H9 (cell line): Measurements from ENCODE around the gene ADARB2. TPM values are rescaled to one million over a fixed set of nuclear protein-coding genes. Genes with fewer than 3 reads are reported as not detected.

Experiments
- DNase-seq: peaks from one replicate; pipeline ENCODE4 v3.0.0-alpha.2; 2017
- H2AFZ ChIP-seq: one replicate; pipeline ENCODE4 v1.6.1; 2013; ENCODE audit warnings: mild to moderate bottlenecking, low read length, control low read depth, moderate library complexity
- H2AK5ac ChIP-seq: 2 replicates; pipeline ENCODE4 v1.6.1; 2013; ENCODE audit warnings: low read length, control low read depth, mixed read lengths; ENCODE audit not compliant: insufficient read length
- H2BK120ac ChIP-seq: one replicate; pipeline ENCODE4 v1.6.1; 2013; ENCODE audit warnings: low read depth, mild to moderate bottlenecking, low read length, control low read depth, inconsistent platforms; ENCODE audit not compliant: poor library complexity, severe bottlenecking
- H2BK12ac ChIP-seq: 2 replicates; pipeline ENCODE4 v1.6.1; 2013; ENCODE audit warnings: low read length, control low read depth, mixed read lengths, low read depth; ENCODE audit not compliant: insufficient read length
- H2BK15ac ChIP-seq: 2 replicates; pipeline ENCODE4 v1.6.1; 2013; ENCODE audit warnings: low read depth, low read length, control low read depth
- H2BK20ac ChIP-seq: one replicate; pipeline ENCODE4 v1.6.1; 2013; ENCODE audit warnings: low read depth, mild to moderate bottlenecking, low read length, control low read depth, inconsistent platforms; ENCODE audit not compliant: poor library complexity, severe bottlenecking
- H2BK5ac ChIP-seq: 2 replicates; pipeline ENCODE4 v1.6.1; 2013; ENCODE audit warnings: low read length, control low read depth, mixed read lengths; ENCODE audit not compliant: insufficient read length
- H3K14ac ChIP-seq: 2 replicates; pipeline ENCODE4 v1.6.1; 2013; ENCODE audit warnings: low read length, control low read depth; ENCODE audit not compliant: insufficient read depth
- H3K18ac ChIP-seq: 2 replicates; pipeline ENCODE4 v1.6.1; 2013; ENCODE audit warnings: low read depth, mild to moderate bottlenecking, mixed read lengths, low read length, control low read depth; ENCODE audit not compliant: insufficient read length
- H3K23ac ChIP-seq: 2 replicates; pipeline ENCODE4 v1.6.1; 2013; ENCODE audit warnings: low read length, control low read depth, mixed read lengths, low read depth; ENCODE audit not compliant: insufficient read length
- H3K23me2 ChIP-seq: 2 replicates; pipeline ENCODE4 v1.6.1; 2013; ENCODE audit warnings: low read depth, mild to moderate bottlenecking, mixed read lengths, low read length, control low read depth; ENCODE audit not compliant: insufficient read length, poor library complexity, severe bottlenecking
- H3K27ac ChIP-seq: 2 replicates; pipeline ENCODE4 v1.5.1; 2013; ENCODE audit warnings: low read length, control low read depth, mixed read lengths, low read depth; ENCODE audit not compliant: insufficient read length
- H3K27me3 ChIP-seq: 2 replicates; pipeline ENCODE4 v1.6.1; 2013; ENCODE audit warnings: low read length, control low read depth, inconsistent platforms; ENCODE audit not compliant: insufficient read depth
- H3K4ac ChIP-seq: 2 replicates; pipeline ENCODE4 v1.6.1; 2013; ENCODE audit warnings: low read depth, mild to moderate bottlenecking, control low read depth, inconsistent platforms, low read length, moderate library complexity
- H3K4me1 ChIP-seq: 2 replicates; pipeline ENCODE4 v1.6.1; 2013; ENCODE audit warnings: low read length, control low read depth, inconsistent platforms; ENCODE audit not compliant: insufficient read depth
- H3K4me2 ChIP-seq: 2 replicates; pipeline ENCODE4 v1.6.1; 2013; ENCODE audit warnings: low read length, control low read depth, mixed read lengths; ENCODE audit not compliant: insufficient read length, insufficient read depth
- H3K56ac ChIP-seq: 2 replicates; pipeline ENCODE4 v1.6.1; 2013; ENCODE audit warnings: low read depth, mild to moderate bottlenecking, mixed read lengths, low read length, control low read depth; ENCODE audit not compliant: insufficient read length
- H3K79me1 ChIP-seq: 2 replicates; pipeline ENCODE4 v1.6.1; 2013; ENCODE audit warnings: low read depth, mild to moderate bottlenecking, moderate library complexity, low read length, control low read depth, inconsistent platforms; ENCODE audit not compliant: insufficient read depth, poor library complexity, severe bottlenecking
- H3K79me2 ChIP-seq: 2 replicates; pipeline ENCODE4 v1.6.1; 2013; ENCODE audit warnings: low read length, control low read depth, inconsistent platforms; ENCODE audit not compliant: insufficient read depth
- H3K9ac ChIP-seq: 2 replicates; pipeline ENCODE4 v1.6.1; 2013; ENCODE audit warnings: low read length, control low read depth, mixed read lengths; ENCODE audit not compliant: insufficient read length; ENCODE audit errors: extremely low read depth
- H3K9me3 ChIP-seq: one replicate; pipeline ENCODE4 v1.6.1; 2013; ENCODE audit warnings: low read depth, low read length, inconsistent platforms; ENCODE audit not compliant: control insufficient read depth
- H3T11ph ChIP-seq: one replicate; pipeline ENCODE4 v1.6.1; 2013; ENCODE audit warnings: mild to moderate bottlenecking, low read length, control low read depth, inconsistent platforms
- H4K20me1 ChIP-seq: one replicate; pipeline ENCODE4 v1.6.1; 2013; ENCODE audit not compliant: control insufficient read depth, insufficient read length, insufficient read depth
- H4K5ac ChIP-seq: 2 replicates; pipeline ENCODE4 v1.6.1; 2013; ENCODE audit warnings: low read depth, mild to moderate bottlenecking, mixed read lengths, low read length, control low read depth; ENCODE audit not compliant: insufficient read length
- H4K8ac ChIP-seq: replicated peaks from 2 replicates; pipeline ENCODE4 v1.6.1; 2013; ENCODE audit warnings: low read length, control low read depth, mixed read lengths, low read depth; ENCODE audit not compliant: insufficient read length
- H4K91ac ChIP-seq: 2 replicates; pipeline ENCODE4 v1.6.1; 2013; ENCODE audit warnings: low read depth, mild to moderate bottlenecking, moderate library complexity, mixed read lengths, low read length, control low read depth; ENCODE audit not compliant: insufficient read length
- H3K27ac Mint-ChIP-seq, 3 experiments: 2 replicates in 2 of 3; 3 replicates in 1 of 3; pipeline ENCODE4 v1.8.0; 2020 to 2021; ENCODE audit warnings: mixed read lengths in 3 of 3, mild to moderate bottlenecking in 1 of 3, moderate library complexity in 1 of 3
- H3K27me3 Mint-ChIP-seq: 2 replicates; pipeline ENCODE4 v1.8.0; 2021; ENCODE audit warnings: low read depth, mild to moderate bottlenecking, moderate library complexity, mixed read lengths
- H3K36me3 Mint-ChIP-seq, 3 experiments: 2 replicates in 2 of 3; 3 replicates in 1 of 3; pipeline ENCODE4 v1.8.0; 2020 to 2021; ENCODE audit warnings: low read depth in 3 of 3, mixed read lengths in 3 of 3; ENCODE audit not compliant: insufficient read depth in 1 of 3
- H3K4me1 Mint-ChIP-seq, 2 experiments: 2 replicates each; pipeline ENCODE4 v1.8.0; 2020; ENCODE audit warnings: mixed read lengths in 2 of 2
- H3K4me3 Mint-ChIP-seq, 2 experiments: 2 replicates in 1 of 2; 3 replicates in 1 of 2; pipeline ENCODE4 v1.8.0; 2020 to 2021; ENCODE audit warnings: mild to moderate bottlenecking in 2 of 2, mixed read lengths in 2 of 2, moderate library complexity in 1 of 2
- H3K9me3 Mint-ChIP-seq, 2 experiments: 2 replicates in 1 of 2; 3 replicates in 1 of 2; pipeline ENCODE4 v1.8.0; 2020; ENCODE audit warnings: mild to moderate bottlenecking in 2 of 2, mixed read lengths in 2 of 2, moderate library complexity in 1 of 2
- CTCF ChIP-seq: fragments of 200-600 bp; sonication (generic); conservative IDR thresholded peaks from 3 replicates; pipeline ENCODE4 v1.8.0; 2021; ENCODE audit warnings: antibody characterized with exemption, mild to moderate bottlenecking
- WGBS: extraction: QIAGEN DNeasy Blood & Tissue Kit; methylation state at CpG from one replicate; pipeline ENCODE4 v1.1.7; 2013; ENCODE audit warnings: missing lambda C conversion rate, low lambda C conversion rate, mixed read lengths; ENCODE audit not compliant: insufficient read length; ENCODE audit errors: extremely low coverage; 5-methylcytosine and 5-hydroxymethylcytosine counted together
- total RNA-seq: library from RNA; stranded (reverse); gene quantifications from 2 replicates; pipeline ENCODE4 v1.2.1, GENCODE V29; 2021

Gene ADARB2
- total RNA-seq, 1 experiment from 2014 or later, result 0.87 TPM

GRCh38 chr10:1462994-1463633, 274.2 kb downstream of the ADARB2 start:
- H2BK12ac ChIP-seq, result no peak overlapping the region
- H3K9me3 ChIP-seq, result no peaks in the 10 kb centered on the region
- H3K27ac ChIP-seq, result no peak overlapping the region
- no peak overlapping the region for H2BK120ac ChIP-seq
- no peak overlapping the region for H3K18ac ChIP-seq
- H3K4me1 ChIP-seq, result 0 out of 2 replicates have a peak, but pooled peaks cover 2% of the 10 kb centered on the region
- Mint-ChIP-seq H3K4me1 (peaks cover 12% of the 10 kb centered on the region in 2 experiments), H3K9me3 (no peaks in the 10 kb centered on the region), H3K4me3 (no peak overlapping the region), H3K36me3 (no peaks in the 10 kb centered on the region; a peak in 1 of 7 replicates), H3K27me3 (peaks cover 5% of the 10 kb centered on the region; the same call in 1 of the 2 replicates), H3K27ac (no peak overlapping the region)
- H2BK20ac ChIP-seq, result no peak overlapping the region
- no peaks in the 10 kb centered on the region for H3K79me2 ChIP-seq
- no peak overlapping the region for H3K14ac ChIP-seq
- H3K79me1 ChIP-seq, result no peaks in the 10 kb centered on the region
- H4K91ac ChIP-seq, result no peak overlapping the region
- no peaks in the 10 kb centered on the region for H4K20me1 ChIP-seq
- no peak for TF ChIP-seq CTCF
- H3K4ac ChIP-seq, result no peak overlapping the region
- H4K5ac ChIP-seq, result no peak overlapping the region
- DNase-seq, result no peak
- H2AK5ac ChIP-seq, result no peak overlapping the region
- H3K4me2 ChIP-seq, result no peak overlapping the region
- no peaks in the 10 kb centered on the region for H3K23me2 ChIP-seq
- H3K9ac ChIP-seq, result no peak overlapping the region
- H2BK5ac ChIP-seq, result no peak overlapping the region
- no peaks in the 10 kb centered on the region for H3K27me3 ChIP-seq
- H2AFZ ChIP-seq, result no peak overlapping the region
- WGBS, result no CpG with 5 or more reads among the region's 23 CpGs
- H4K8ac ChIP-seq, result no peak overlapping the region
- H3T11ph ChIP-seq, result no peak overlapping the region
- H2BK15ac ChIP-seq, result no peak overlapping the region
- no peak overlapping the region for H3K56ac ChIP-seq
- no peak overlapping the region for H3K23ac ChIP-seq
